HS-27A (cell line): ENCODE data around the gene DGKI.

ENCODE experiments used
- DNase-seq: peaks from one replicate; pipeline ENCODE4 v3.0.0-alpha.2; 2012; ENCODE audit warnings: low read depth, missing footprints

Gene DGKI

DNA sequence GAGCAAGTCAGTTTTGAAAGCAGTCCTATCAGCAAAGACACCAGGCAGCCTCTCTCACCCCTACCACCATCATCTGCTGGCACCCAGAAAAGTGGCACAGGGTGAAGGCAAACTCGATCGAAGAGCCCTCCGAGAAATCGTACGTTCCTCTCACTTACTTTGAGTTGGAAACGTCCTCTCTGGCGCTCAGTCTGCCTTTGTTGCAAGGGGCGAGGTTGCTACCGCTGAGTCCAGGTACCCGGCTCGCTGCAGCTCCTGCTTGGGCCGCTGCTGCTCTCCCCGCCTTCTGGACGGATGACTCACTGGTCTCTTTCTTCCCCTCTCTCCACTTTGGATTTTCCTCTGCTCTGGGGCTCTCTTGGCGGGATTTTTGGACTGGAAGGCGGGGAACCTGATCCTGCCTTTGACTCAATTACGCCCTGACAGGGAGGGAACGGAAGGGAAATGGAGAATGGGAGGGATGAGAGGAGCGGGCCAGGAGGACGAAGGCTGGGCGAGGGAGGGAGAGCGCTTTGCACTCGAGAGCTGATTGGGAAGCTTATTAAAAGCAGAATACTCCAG, 503.4 kb downstream of the DGKI start, which contains the start of gene PTN:
PTN (minus strand) TSS at position 453 of the 561 bp plus-strand sequence. CDS start 88,760 bp downstream, outside the sequence.
- DNase-seq: no peak

DNA sequence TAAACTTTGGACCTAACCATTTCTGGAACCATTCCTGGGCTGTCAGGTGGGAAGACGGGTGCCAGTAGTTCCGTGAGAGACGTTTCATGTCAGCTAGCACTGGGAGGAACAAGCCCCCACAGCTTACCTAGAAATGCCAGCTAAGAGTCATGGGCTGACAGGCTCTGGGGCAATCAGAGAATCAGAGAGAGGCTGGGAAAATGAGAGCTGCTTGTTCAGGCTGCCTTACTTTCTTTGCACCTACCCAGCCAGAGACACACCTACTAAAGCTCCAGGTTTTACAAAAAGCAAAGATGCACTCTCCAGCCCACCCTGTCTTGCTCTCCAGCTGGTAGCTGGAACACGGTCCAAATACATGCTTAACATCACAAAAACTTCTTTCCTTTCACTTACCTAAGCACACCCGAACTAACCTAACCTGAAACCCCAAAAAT, 503.9 kb downstream of the DGKI start:
- no peak for DNase-seq

DNA sequence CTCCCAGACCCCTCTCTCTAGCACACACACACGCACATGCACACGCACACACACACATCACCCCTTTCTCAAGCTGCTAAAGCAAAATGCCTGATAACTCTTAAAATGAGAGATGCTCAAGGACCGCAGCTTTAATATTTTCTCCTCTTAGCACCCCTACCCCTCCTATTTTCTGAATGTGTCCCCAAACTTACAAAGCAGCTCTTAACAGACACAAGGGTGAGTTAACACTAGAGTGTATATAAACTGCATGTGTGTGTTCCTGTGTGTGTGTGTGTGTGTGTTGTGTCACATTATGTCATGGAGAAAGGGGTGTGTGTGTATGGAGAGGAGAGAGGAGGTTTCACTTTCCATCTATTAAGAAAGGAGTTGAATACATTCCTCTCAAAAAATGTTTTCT, 504.5 kb downstream of the DGKI start:
- no peak for DNase-seq

DNA sequence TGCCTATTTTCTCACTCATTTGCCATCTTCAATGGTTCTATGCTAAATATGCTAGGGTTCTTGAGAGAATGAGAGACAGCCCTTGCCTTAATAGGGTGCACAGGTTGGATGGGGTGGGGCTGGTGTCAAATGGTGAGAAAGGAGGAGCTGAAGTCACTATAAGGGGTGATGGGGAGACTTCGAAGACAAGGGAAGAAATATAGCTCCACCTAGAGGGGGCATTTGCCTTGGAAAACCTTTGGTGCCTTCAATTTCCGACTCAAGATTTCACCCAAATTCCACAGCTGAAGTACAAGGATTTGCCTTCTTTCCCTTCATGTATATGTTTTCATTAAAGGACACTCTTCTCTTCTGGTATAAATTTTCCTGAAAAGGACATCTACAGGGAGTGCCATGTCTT, 508.9 kb downstream of the DGKI start:
- DNase-seq: no peak

DNA sequence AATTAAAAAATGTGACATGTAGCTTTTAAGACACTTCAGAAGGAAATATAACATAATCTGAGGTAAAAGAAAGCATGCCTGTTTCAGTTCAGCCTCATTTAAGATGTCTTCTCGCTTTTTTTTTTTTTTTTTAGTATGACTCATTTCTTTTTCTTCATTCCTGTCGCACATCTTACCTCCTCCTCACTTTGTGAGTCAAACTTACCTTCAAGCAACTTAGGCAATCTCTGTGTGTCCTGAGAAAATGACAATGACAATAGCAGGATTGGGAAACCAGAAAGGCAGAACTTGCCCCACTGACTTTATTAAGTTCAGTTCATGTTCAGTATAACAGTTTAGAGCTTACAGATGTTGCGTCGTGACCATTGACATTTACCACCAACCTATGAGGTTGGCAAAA, 511.0 kb downstream of the DGKI start:
- DNase-seq: no peak

DNA sequence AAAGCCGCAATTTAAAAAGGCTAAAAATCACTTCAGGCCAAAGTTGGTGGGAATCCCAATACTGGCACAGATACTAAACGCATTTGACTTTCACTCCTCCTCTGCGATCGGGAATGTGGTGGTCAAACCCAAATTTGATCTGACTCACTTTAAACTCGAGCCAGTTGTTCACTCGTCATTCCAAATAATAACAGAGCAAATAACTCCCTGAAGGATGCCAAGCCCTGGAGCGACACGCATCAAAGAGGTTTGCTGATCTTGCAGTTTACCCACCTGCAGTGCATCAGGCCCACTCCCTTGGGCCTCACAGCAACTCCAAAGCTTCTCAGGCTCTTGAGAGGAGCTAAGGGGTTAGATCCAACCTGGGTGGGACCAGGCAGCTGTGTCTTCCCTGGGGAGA, 515.4 kb downstream of the DGKI start:
- DNase-seq: no peak
